IPS-20b (cell line): ENCODE results near the gene PRDM8.

Experiments
- H3K27ac ChIP-seq: one replicate; pipeline ENCODE4 v1.5.1; 2013; ENCODE audit warnings: low read length
- H3K27me3 ChIP-seq: 2 replicates; pipeline ENCODE4 v1.6.1; 2013; ENCODE audit warnings: mild to moderate bottlenecking, low read length, inconsistent platforms; ENCODE audit not compliant: insufficient read depth
- H3K36me3 ChIP-seq: 2 replicates; pipeline ENCODE4 v1.6.1; 2013; ENCODE audit warnings: low read depth, mild to moderate bottlenecking, inconsistent platforms, low read length, moderate library complexity; ENCODE audit not compliant: insufficient read depth
- H3K4me1 ChIP-seq: 2 replicates; pipeline ENCODE4 v1.6.1; 2013; ENCODE audit warnings: mild to moderate bottlenecking, control low read depth, inconsistent platforms, low read length, moderate library complexity; ENCODE audit not compliant: insufficient read depth
- H3K4me3 ChIP-seq: 2 replicates; pipeline ENCODE4 v1.5.1; 2013; ENCODE audit warnings: mild to moderate bottlenecking, low read length, inconsistent platforms
- H3K9ac ChIP-seq: 2 replicates; pipeline ENCODE4 v1.6.1; 2013; ENCODE audit warnings: low read depth, mild to moderate bottlenecking, inconsistent platforms, low read length, moderate library complexity
- H3K9me3 ChIP-seq: 2 replicates; pipeline ENCODE4 v1.6.1; 2013; ENCODE audit warnings: mild to moderate bottlenecking, low read depth, low read length, inconsistent platforms; ENCODE audit not compliant: insufficient read depth

The PRDM8 gene

DNA sequence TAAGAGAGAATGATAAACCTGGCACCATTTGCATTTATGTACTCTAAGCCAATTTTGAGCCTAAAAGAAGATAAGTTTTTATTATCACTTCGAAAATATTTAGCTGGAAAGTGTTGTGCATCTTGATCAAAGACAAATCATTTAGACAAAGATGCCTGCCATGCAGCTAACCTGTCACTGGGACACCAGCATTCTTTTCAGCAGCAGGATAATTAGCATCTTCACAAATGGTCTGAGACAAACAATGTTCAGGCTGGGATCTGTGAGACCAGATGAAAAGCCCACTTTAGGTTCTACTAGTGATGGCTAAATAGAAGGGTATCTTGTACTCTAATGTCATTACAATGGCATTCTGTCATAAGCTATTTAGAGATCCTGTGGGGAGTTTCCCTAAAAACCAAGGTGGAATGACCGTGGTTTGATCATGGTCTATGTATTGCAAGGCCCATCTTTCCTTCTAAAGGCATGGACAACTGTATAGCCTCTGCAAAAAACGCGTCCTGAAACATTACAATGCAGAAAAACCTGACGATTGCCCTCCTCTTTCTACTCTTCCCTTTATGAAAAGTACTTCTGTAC, 7.2 kb downstream of the PRDM8 start:
- H3K27me3 ChIP-seq, result peaks cover 100% of the 10 kb centered on the region
- H3K36me3 ChIP-seq, result no peaks in the 10 kb centered on the region
- peaks cover 4% of the 10 kb centered on the region; the same call in 1 of the 2 replicates for H3K9me3 ChIP-seq
- no peak overlapping the region for H3K27ac ChIP-seq
- peaks cover 6% of the 10 kb centered on the region; the same call in 1 of the 2 replicates for H3K4me1 ChIP-seq
- no peak overlapping the region for H3K4me3 ChIP-seq
- H3K9ac ChIP-seq, result no peak overlapping the region

DNA sequence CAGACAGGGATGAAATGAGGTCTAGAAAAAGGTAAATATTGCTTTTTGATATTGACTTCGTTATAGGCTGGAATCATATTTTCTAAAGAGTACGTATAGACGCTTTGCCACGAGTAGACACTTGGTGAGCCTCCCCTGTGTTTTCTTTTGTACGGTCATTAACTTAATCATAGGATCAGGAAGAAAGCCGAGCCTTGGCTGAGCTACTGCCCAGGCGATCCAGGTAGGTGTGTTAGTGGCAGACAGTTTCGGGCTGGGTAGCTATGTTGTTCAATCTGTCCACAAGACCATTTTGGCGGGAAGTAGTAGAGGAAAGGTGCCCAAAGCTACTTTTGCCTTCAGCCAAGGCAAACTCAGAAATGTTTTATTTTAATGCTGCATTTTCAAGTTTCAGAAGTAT, 8.8 kb downstream of the PRDM8 start:
- peaks cover 4% of the 10 kb centered on the region; the same call in 1 of the 2 replicates for H3K9me3 ChIP-seq
- no peaks in the 10 kb centered on the region for H3K36me3 ChIP-seq
- H3K9ac ChIP-seq, result no peak overlapping the region
- H3K4me3 ChIP-seq, result no peak overlapping the region
- H3K27ac ChIP-seq, result no peak overlapping the region
- H3K27me3 ChIP-seq, result peaks cover 100% of the 10 kb centered on the region
- H3K4me1 ChIP-seq, result peaks cover 6% of the 10 kb centered on the region; the same call in 1 of the 2 replicates

DNA sequence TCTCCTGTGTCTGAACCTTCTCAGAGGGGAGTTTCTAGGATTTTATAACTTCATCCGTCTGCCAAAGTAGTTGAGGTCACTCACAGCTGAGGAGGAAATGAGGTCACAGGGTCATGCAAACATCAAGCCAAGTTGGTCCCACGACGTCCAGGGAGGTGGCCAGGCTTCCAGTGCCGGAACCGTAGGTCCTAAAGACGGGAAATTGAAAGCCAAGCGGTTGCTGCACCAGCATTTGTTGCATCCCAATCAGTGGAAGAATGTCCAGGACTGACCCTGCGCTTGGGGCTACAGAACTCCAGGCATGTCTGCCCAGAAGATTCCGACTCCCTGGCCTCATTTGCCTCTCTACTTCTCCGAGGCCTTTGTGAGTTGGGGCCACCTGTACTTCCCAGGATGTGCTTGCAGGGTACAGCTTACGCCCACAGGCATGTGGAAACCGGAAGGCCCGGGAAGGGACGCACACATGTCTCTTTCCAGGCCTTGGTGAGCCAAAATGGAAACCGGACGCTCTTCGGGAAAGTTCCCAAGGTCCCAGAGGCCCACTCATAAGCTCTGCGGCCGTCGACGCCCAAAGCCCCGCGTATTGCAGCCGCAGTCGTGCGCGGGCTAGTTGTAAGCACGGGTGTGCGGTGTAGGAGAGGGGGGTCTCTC, 9.3 kb downstream of the PRDM8 start:
- Histone ChIP-seq H3K27ac (no peak overlapping the region), H3K27me3 (peaks cover 99% of the 10 kb centered on the region), H3K4me3 (peak overlapping the region; percentile 49; the same call in 1 of the 2 replicates), H3K9me3 (peaks cover 4% of the 10 kb centered on the region; the same call in 1 of the 2 replicates), H3K4me1 (peaks cover 4% of the 10 kb centered on the region; the same call in 1 of the 2 replicates), H3K9ac (no peak overlapping the region), H3K36me3 (no peaks in the 10 kb centered on the region)

DNA sequence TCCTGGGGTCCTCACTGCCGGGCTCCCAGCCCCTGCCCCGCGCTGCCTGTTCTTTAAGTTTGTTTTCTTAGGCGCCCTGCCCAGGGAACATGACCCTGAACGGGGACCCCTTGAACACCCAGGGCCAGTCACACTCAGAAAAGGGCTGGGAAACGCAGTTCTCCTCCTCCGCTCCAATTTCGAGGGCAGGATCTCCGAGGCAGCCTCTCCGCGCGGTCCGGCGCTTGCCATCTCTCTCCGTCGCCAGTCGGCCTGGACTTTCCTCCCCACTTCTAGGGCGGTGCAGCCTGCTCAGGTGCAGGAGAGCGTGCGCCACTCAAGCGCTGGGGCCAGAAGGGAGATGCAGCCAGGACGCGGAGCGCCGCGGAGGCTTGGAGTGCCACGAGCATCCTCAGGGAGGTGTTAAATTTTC, 9.9 kb downstream of the PRDM8 start:
- no peak overlapping the region for H3K27ac ChIP-seq
- H3K9ac ChIP-seq, result no peak overlapping the region
- peaks cover 3% of the 10 kb centered on the region; the same call in 1 of the 2 replicates for H3K4me1 ChIP-seq
- H3K27me3 ChIP-seq, result peaks cover 98% of the 10 kb centered on the region
- H3K4me3 ChIP-seq, result peak overlapping the region; percentile 49; the same call in 1 of the 2 replicates
- H3K9me3 ChIP-seq, result peaks cover 4% of the 10 kb centered on the region; the same call in 1 of the 2 replicates
- no peaks in the 10 kb centered on the region for H3K36me3 ChIP-seq

DNA sequence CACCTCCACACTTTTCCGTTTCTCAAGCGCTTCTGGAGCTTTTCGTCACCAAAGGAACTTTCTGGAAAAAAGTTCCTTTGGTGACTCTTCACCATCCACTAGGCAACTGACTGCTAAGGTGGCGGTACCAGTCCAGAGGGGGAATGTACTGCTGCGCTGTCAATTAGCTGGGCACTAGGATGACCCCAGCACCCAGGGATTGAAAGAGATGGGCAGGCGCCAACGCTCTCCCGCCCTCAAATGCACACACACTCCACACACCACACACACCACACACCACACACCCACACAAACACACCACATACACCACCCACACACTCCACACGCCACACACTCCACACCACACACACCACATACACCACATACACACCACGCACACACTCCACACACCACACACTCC, 10.4 kb downstream of the PRDM8 start:
- Histone ChIP-seq H3K36me3 (no peaks in the 10 kb centered on the region), H3K27ac (no peak overlapping the region), H3K9me3 (peaks cover 4% of the 10 kb centered on the region; the same call in 1 of the 2 replicates), H3K4me3 (peak overlapping the region; percentile 49; the same call in 1 of the 2 replicates), H3K27me3 (peaks cover 96% of the 10 kb centered on the region), H3K4me1 (peaks cover 3% of the 10 kb centered on the region; the same call in 1 of the 2 replicates), H3K9ac (no peak overlapping the region)

DNA sequence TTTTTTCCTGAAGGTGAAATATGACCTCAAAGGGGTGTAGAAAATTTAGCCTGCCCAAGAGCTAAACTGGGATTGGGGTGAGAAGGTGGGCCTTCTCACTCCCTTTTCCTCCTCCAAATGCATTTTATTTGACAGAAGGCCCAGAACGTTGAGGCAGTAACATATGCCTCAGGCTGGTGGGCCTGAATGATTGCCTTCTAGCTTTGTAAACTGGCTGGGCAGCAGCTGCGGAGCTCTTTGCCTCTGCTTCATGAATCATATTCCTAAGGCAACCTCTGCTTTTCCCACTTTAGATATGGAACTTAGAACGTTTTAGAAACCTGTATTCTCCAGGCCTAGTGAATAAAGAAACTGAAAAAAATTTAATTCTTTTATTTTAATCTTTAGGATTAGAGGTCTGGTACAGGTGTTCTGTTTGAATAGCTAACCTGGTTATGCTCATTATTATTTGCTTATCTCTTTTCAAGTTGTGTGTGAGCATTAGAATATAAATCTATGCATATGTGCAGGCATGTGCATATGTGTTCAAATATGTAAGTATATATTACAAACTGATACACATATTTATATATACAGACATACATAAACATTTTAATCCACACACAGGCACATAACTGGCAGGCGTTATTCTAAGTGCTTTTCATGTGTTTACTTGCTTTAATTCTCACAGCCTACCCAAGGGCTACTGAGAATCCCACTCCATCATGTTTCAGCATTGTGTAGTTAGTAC, 11.5 kb downstream of the PRDM8 start:
- no peak overlapping the region for H3K9ac ChIP-seq
- H3K27ac ChIP-seq, result no peak overlapping the region
- H3K36me3 ChIP-seq, result no peaks in the 10 kb centered on the region
- H3K27me3 ChIP-seq, result peaks cover 94% of the 10 kb centered on the region
- peaks cover 4% of the 10 kb centered on the region; the same call in 1 of the 2 replicates for H3K9me3 ChIP-seq
- H3K4me3 ChIP-seq, result no peak overlapping the region
- peaks cover 3% of the 10 kb centered on the region; the same call in 1 of the 2 replicates for H3K4me1 ChIP-seq

DNA sequence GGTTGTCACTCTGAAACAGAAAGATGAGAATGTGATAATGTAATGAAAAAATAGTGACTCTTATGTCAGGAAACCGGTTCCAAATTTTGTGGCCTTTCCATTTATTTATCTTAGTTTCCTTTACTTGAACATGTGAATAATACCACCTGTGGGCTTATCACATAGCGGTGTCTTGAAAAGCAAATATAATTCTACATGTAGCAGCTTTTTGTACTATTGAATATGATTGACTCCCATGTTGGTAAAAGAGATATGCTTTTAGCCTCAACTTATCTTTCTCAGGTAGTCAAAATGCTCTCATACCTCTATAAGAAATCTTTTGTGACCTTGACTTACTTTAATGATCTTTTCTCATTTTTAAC, 12.0 kb downstream of the PRDM8 start:
- peaks cover 94% of the 10 kb centered on the region for H3K27me3 ChIP-seq
- H3K9ac ChIP-seq, result no peak overlapping the region
- H3K4me1 ChIP-seq, result peaks cover under 1% of the 10 kb centered on the region; the same call in 1 of the 2 replicates
- H3K36me3 ChIP-seq, result no peaks in the 10 kb centered on the region
- H3K4me3 ChIP-seq, result no peak overlapping the region
- H3K9me3 ChIP-seq, result peaks cover 4% of the 10 kb centered on the region; the same call in 1 of the 2 replicates
- no peak overlapping the region for H3K27ac ChIP-seq

DNA sequence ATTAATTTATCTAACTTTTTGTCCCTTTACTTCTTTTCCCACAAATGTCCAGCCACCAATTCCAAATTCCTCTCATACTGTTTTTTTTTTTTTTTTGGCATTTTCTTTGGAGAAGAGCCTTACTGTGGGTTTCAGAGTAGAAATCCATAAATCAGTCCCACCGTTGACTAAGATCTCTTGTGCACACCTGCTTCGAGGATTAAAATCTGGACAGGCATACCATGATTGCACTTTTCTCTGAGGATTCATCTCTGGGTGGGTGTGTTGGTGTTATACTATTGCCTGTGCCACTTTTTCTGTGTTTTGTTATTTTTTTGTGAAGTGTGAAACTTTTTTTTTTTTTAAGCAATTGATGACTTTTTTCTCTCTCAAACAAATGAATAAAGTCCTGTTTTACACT, 13.2 kb downstream of the PRDM8 start:
- H3K27ac ChIP-seq, result no peak overlapping the region

DNA sequence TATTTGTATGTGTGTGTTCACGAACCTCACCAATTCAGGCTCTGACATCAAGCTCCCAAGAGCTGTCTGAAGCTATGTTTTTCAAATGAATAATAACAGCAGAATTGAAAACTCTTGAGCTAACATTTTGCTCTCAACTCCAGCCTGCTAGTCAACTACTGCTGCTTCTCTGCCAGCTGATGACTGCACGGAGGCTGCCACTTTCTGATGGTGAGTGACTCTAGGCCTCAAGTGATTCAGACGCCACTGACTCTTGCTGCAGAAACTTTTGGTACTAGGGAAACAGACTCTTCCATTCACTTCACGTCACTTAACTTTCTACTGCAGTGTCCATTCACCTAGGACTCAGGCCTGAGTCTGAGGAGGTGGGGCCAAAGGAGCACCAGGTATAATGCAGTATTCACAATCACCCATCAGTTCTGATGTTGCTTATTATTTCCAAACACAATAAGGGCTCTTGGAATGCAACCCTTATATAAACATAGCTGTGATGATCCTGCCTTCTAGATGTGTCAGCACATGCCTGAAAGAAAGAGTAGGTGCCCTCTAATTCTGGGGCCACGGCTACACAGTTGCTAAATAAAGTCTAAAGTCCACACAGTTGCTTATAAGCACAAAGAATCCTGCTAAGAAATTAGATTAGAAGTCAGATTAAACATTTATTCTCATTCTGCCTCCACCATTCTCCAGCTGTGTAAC, 16.0 kb downstream of the PRDM8 start:
- Histone ChIP-seq H3K27ac (no peak overlapping the region), H3K27me3 (peaks cover 85% of the 10 kb centered on the region), H3K4me1 (no peaks in the 10 kb centered on the region), H3K36me3 (no peaks in the 10 kb centered on the region), H3K9ac (no peak overlapping the region), H3K9me3 (no peaks in the 10 kb centered on the region), H3K4me3 (no peak overlapping the region)

More for the DNA sequence above, 13.2 kb downstream of the PRDM8 start:
- H3K27me3 ChIP-seq, result peaks cover 89% of the 10 kb centered on the region
- H3K4me1 ChIP-seq, result no peaks in the 10 kb centered on the region; the same call in 1 of the 2 replicates
- H3K9me3 ChIP-seq, result peaks cover 4% of the 10 kb centered on the region; the same call in 1 of the 2 replicates
- H3K9ac ChIP-seq, result no peak overlapping the region
- no peak overlapping the region for H3K4me3 ChIP-seq
- no peaks in the 10 kb centered on the region for H3K36me3 ChIP-seq

DNA sequence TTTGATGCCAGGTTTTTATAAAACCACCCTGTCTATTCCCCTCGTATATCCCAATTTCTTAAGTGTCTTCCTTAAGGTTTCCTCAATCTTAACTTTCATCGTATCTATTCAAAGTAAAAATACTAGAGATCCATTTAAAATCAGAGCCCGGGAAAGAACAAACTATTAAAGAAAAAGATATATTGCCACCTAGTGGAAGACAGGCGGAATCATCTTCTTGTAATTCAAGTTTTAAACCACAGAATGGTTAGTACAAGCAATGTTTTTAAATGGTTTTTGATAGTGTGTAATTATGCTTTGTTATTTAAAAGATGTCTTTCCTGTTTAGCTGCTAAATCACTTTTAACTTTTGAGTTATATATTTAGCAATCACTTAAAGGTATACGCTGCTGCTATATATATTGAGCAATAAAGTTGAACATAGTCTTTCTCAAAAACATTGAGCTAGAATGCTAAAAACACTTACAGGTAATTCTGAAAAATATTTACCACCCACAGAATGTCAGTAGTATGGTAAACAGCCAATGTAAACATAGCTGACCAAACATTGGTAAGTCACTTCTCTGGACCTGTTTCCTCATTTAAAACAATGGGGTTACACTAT, 18.2 kb downstream of the PRDM8 start:
- no peak overlapping the region for H3K27ac ChIP-seq
- H3K9me3 ChIP-seq, result no peaks in the 10 kb centered on the region
- no peak overlapping the region for H3K9ac ChIP-seq
- peaks cover 76% of the 10 kb centered on the region for H3K27me3 ChIP-seq
- no peak overlapping the region for H3K4me3 ChIP-seq
- no peaks in the 10 kb centered on the region for H3K36me3 ChIP-seq
- no peaks in the 10 kb centered on the region for H3K4me1 ChIP-seq
